ENCODE results near the gene SH3TC1. TPM values are rescaled to one million over a fixed set of nuclear protein-coding genes. Genes with fewer than 3 reads are reported as not detected.
A peak's percentile ranks its signal among the peaks of the same experiment; 100 is the strongest.

The SH3TC1 gene
- total RNA-seq, 2 experiments from 2014 or later, result 119 to 127 TPM

- Mint-ChIP-seq H3K36me3 (ENCODE audit: low read depth) (no peaks in the 10 kb centered on the region), H3K4me3 (no peak overlapping the region), H3K4me1 (ENCODE audit: low read depth) (no peaks in the 10 kb centered on the region), H3K27ac (no peak overlapping the region), H3K9me3 (no peaks in the 10 kb centered on the region), H3K27me3 (peaks cover under 1% of the 10 kb centered on the region)
- peaks cover 0 to 4% of the 10 kb centered on the region in 2 experiments for H3K9me3 ChIP-seq (ENCODE audit: control insufficient read depth in 1 of 2, insufficient read depth in 1 of 2, low read length in 2 of 2)
- peaks cover 10% of the 10 kb centered on the region for H3K4me1 ChIP-seq (ENCODE audit: insufficient read depth, low read length)
- ATAC-seq (ENCODE audit: poor library complexity), result peak; percentile 97
- no peaks in the 10 kb centered on the region for H3K27me3 ChIP-seq (ENCODE audit: control insufficient read depth in 1 of 2, insufficient read depth in 2 of 2, low read length in 2 of 2)
- DNase-seq, result peak in 12 of 14 experiments; percentile 30 to 69 (median 41)
- intact Hi-C loops (cut with DNase I, micrococcal nuclease), result loop anchor here (1.0 to 5.0 kb wide), 5 partner anchors 16 to 421 kb away; no protein-coding TSS in a partner anchor
- ChIA-PET CTCF (interaction anchor here (0.5 to 1.3 kb wide), 13 partner anchors 9 to 242 kb away, joined by 3 to 11 read pairs (median 3); partner anchors contain the start of genes ABLIM2 and SH3TC1), POLR2A (interaction anchor here (0.6 to 1.4 kb wide), 3 partner anchors 22 to 234 kb away, joined by 3 to 8 read pairs (median 3); partner anchors contain the start of gene SH3TC1)
- no peak overlapping the region for H3K4me3 ChIP-seq (ENCODE audit: low read length)
- no peak overlapping the region for H3K27ac ChIP-seq (ENCODE audit: low read depth in 1 of 2, low read length in 2 of 2)
- H3K36me3 ChIP-seq (ENCODE audit: insufficient read depth, low read length), result no peaks in the 10 kb centered on the region
- TF ChIP-seq CTCF (IDR thresholded peaks at IDR 0.05), result peak; percentile 70
These were observed 22.3 kb upstream of the SH3TC1 start for GRCh38 chr4:8176547-8177399.

GRCh38 chr4:8177552-8177951 is 21.5 kb upstream of the SH3TC1 start:
- Histone ChIP-seq H3K27me3 (ENCODE audit: control insufficient read depth in 1 of 2, insufficient read depth in 2 of 2, low read length in 2 of 2) (no peaks in the 10 kb centered on the region), H3K4me3 (ENCODE audit: low read length) (no peak overlapping the region), H3K36me3 (ENCODE audit: insufficient read depth, low read length) (no peaks in the 10 kb centered on the region), H3K27ac (ENCODE audit: low read depth in 1 of 2, low read length in 2 of 2) (no peak overlapping the region), H3K9me3 (ENCODE audit: control insufficient read depth in 1 of 2, insufficient read depth in 1 of 2, low read length in 2 of 2) (peaks cover 0 to under 1% of the 10 kb centered on the region in 2 experiments), H3K4me1 (ENCODE audit: insufficient read depth, low read length) (peaks cover 3% of the 10 kb centered on the region)
- CTCF ChIA-PET, result interaction anchor here (1.1 to 1.3 kb wide), 9 partner anchors 8 to 241 kb away, joined by 3 to 11 read pairs (median 4); partner anchors contain the start of genes ABLIM2 and SH3TC1
- Mint-ChIP-seq H3K27me3 (no peaks in the 10 kb centered on the region), H3K9me3 (no peaks in the 10 kb centered on the region), H3K4me1 (ENCODE audit: low read depth) (no peaks in the 10 kb centered on the region), H3K4me3 (no peak overlapping the region), H3K36me3 (ENCODE audit: low read depth) (no peaks in the 10 kb centered on the region), H3K27ac (no peak overlapping the region)
- POLR2A ChIA-PET, result interaction anchor here (0.6 to 1.4 kb wide), 3 partner anchors 22 to 233 kb away, joined by 3 to 8 read pairs (median 3); partner anchors contain the start of gene SH3TC1
- ATAC-seq (ENCODE audit: poor library complexity) (no peak), DNase-seq (no peak)
- no peak for TF ChIP-seq CTCF (IDR thresholded peaks at IDR 0.05)
- intact Hi-C loops (cut with DNase I, micrococcal nuclease), result loop anchor here (1.0 to 5.0 kb wide), 5 partner anchors 15 to 420 kb away; no protein-coding TSS in a partner anchor

- Histone ChIP-seq H3K27me3 (ENCODE audit: control insufficient read depth in 1 of 2, insufficient read depth in 2 of 2, low read length in 2 of 2) (no peaks in the 10 kb centered on the region), H3K4me3 (ENCODE audit: low read length) (no peak overlapping the region), H3K9me3 (ENCODE audit: control insufficient read depth in 1 of 2, insufficient read depth in 1 of 2, low read length in 2 of 2) (no peaks in the 10 kb centered on the region), H3K36me3 (ENCODE audit: insufficient read depth, low read length) (no peaks in the 10 kb centered on the region), H3K4me1 (ENCODE audit: insufficient read depth, low read length) (peaks cover 3% of the 10 kb centered on the region), H3K27ac (ENCODE audit: low read depth in 1 of 2, low read length in 2 of 2) (no peak overlapping the region)
- H3K4me3 Mint-ChIP-seq, result no peak overlapping the region
- TF ChIP-seq CTCF (IDR thresholded peaks at IDR 0.05), result no peak
- CTCF ChIA-PET, result no interaction called here
- POLR2A ChIA-PET, result no interaction called here
- ATAC-seq (ENCODE audit: poor library complexity) (no peak), DNase-seq (no peak)
- intact Hi-C loops (cut with DNase I, micrococcal nuclease), result loop anchor here (1.0 to 5.0 kb wide), 6 partner anchors 15 to 419 kb away; no protein-coding TSS in a partner anchor
- no peak overlapping the region for H3K27ac Mint-ChIP-seq
- H3K36me3 Mint-ChIP-seq (ENCODE audit: low read depth), result no peaks in the 10 kb centered on the region
- H3K4me1 Mint-ChIP-seq (ENCODE audit: low read depth), result no peaks in the 10 kb centered on the region
- no peaks in the 10 kb centered on the region for H3K27me3 Mint-ChIP-seq
- no peaks in the 10 kb centered on the region for H3K9me3 Mint-ChIP-seq
These were observed 21.1 kb upstream of the SH3TC1 start for GRCh38 chr4:8177956-8178355.

Measured in CD4-positive, alpha-beta T cell (primary cell).